Mammary epithelial cell (primary cell): ENCODE data around the gene TUNAR.

Source experiments
- CTCF ChIP-seq, 2 donors: IDR thresholded peaks in 1 of 2; conservative IDR thresholded peaks in 1 of 2; 2 replicates each; pipeline ENCODE4 v1.5.1; 2011 to 2012; ENCODE audit warnings: inconsistent platforms in 2 of 2, low read length in 2 of 2, mild to moderate bottlenecking in 2 of 2, control low read depth in 1 of 2, low read depth in 1 of 2; ENCODE audit not compliant: insufficient read depth in 1 of 2; ENCODE audit errors: extremely low read depth in 1 of 2
- EZH2 ChIP-seq: IDR thresholded peaks from 2 replicates; pipeline ENCODE4 v1.6.1; 2012; ENCODE audit warnings: low read length, inconsistent platforms, borderline replicate concordance

GRCh38 chr14:95931384-95931783 lies 54.8 kb downstream of the TUNAR start:
- TF ChIP-seq CTCF (conservative IDR thresholded peaks at IDR 0.05 in 1 of 2, IDR thresholded peaks at IDR 0.05 in 1 of 2; ENCODE audit: extremely low read depth in 1 of 2, insufficient read depth in 1 of 2, low read depth in 1 of 2, low read length in 2 of 2) (no peak), EZH2 (no peak)
